DMS53 treated with DMSO at 0.1 percent for 48 hours (cell line): Measurements from ENCODE around the gene SPEM3.
A peak's percentile ranks its signal among the peaks of the same experiment; 100 is the strongest.

Source experiments
- DNase-seq: peaks from one replicate; lab custom pipeline; 2025; ENCODE audit not compliant: unreplicated experiment; lab: John Stamatoyannopoulos, UW

SPEM3 gene

GRCh38 chr17:7428557-7428956, at the start of gene SPEM3:
TSS of gene SPEM3 (plus strand) at chr17:7428857. CDS start at chr17:7428903, 46 bp downstream.
- no peak for DNase-seq

GRCh38 chr17:7379134-7379533, 49.5 kb upstream of the SPEM3 start:
- DNase-seq = no peak

GRCh38 chr17:7380321-7380720, 48.3 kb upstream of the SPEM3 start:
- no peak for DNase-seq

- peak; percentile 25 for DNase-seq
These were observed 47.6 kb upstream of the SPEM3 start, which contains the start of gene TNK1 for GRCh38 chr17:7380855-7381683. TSS of gene TNK1 (plus strand) at chr17:7381089. CDS start at chr17:7382927, 1,838 bp downstream.

GRCh38 chr17:7382901-7383300, 45.8 kb upstream of the SPEM3 start:
- DNase-seq = no peak

- DNase-seq = no peak
These were observed 45.3 kb upstream of the SPEM3 start for GRCh38 chr17:7383371-7383741.

GRCh38 chr17:7383742-7384488, 44.7 kb upstream of the SPEM3 start:
- DNase-seq = no peak

- no peak for DNase-seq
These were observed 44.1 kb upstream of the SPEM3 start for GRCh38 chr17:7384489-7385081.

GRCh38 chr17:7388856-7389255, 39.8 kb upstream of the SPEM3 start:
- no peak for DNase-seq

GRCh38 chr17:7389924-7390910, 38.4 kb upstream of the SPEM3 start:
- DNase-seq = no peak

- DNase-seq = no peak
These were observed 37.4 kb upstream of the SPEM3 start for GRCh38 chr17:7391307-7391706.

GRCh38 chr17:7392696-7393612, 35.7 kb upstream of the SPEM3 start:
- no peak for DNase-seq

- DNase-seq = no peak
These were observed 34.8 kb upstream of the SPEM3 start for GRCh38 chr17:7393613-7394451.

GRCh38 chr17:7394452-7395191, 34.0 kb upstream of the SPEM3 start, which contains the start of gene PLSCR3:
TSS of gene PLSCR3 (minus strand) at chr17:7394525. CDS start at chr17:7394110, 415 bp downstream.
- DNase-seq = peak; percentile 96

- no peak for DNase-seq
These were observed 32.5 kb upstream of the SPEM3 start for GRCh38 chr17:7396147-7396546.

GRCh38 chr17:7398612-7399011, 30.0 kb upstream of the SPEM3 start:
- no peak for DNase-seq

- DNase-seq = no peak
These were observed 25.5 kb upstream of the SPEM3 start for GRCh38 chr17:7403043-7403726.

GRCh38 chr17:7403727-7403976, 25.0 kb upstream of the SPEM3 start:
- no peak for DNase-seq
